ENCODE results near the gene DGKH.

- no peak for TF ChIP-seq CTCF (IDR thresholded peaks at IDR 0.05 in 2 of 3, conservative IDR thresholded peaks at IDR 0.05 in 1 of 3; ENCODE audit: insufficient read depth in 2 of 3, low read depth in 1 of 3, low read length in 3 of 3)
- TF ChIP-seq HNRNPUL1 (IDR thresholded peaks at IDR 0.05; ENCODE audit: low read length), result no peak
- TF ChIP-seq FOXM1 (IDR thresholded peaks at IDR 0.05; ENCODE audit: low read depth), result no peak
- TF ChIP-seq FOXM1 (CRISPR knock-in tag; IDR thresholded peaks at IDR 0.05; ENCODE audit: low read depth), result no peak
- TF ChIP-seq YY1 (IDR thresholded peaks at IDR 0.05; ENCODE audit: borderline replicate concordance in 1 of 3, control insufficient read depth in 1 of 3, extremely low read depth in 1 of 3, insufficient read depth in 3 of 3, insufficient read length in 1 of 3, insufficient replicate concordance in 2 of 3, low read depth in 1 of 3, low read length in 2 of 3), result no peak
- TF ChIP-seq TAF1 (IDR thresholded peaks at IDR 0.05; ENCODE audit: control insufficient read depth, extremely low read depth, insufficient read depth, low read length, severe bottlenecking), result no peak
- no peak for TF ChIP-seq SMARCA4 (IDR thresholded peaks at IDR 0.05)
- TF ChIP-seq DDX20 (tag; IDR thresholded peaks at IDR 0.05; ENCODE audit: low read depth), result no peak
- no peak for TF ChIP-seq EZH2 (IDR thresholded peaks at IDR 0.05; ENCODE audit: borderline replicate concordance, low read depth, low read length)
- no peak for TF ChIP-seq KLF1 (tag; IDR thresholded peaks at IDR 0.05)
- no peak for TF ChIP-seq CBX2 (IDR thresholded peaks at IDR 0.05; ENCODE audit: insufficient read depth, low read length, poor library complexity, severe bottlenecking)
- TF ChIP-seq ELK3 (CRISPR knock-in tag; IDR thresholded peaks at IDR 0.05), result no peak
- no peak for TF ChIP-seq POLR2A (conservative IDR thresholded peaks at IDR 0.05)
- TF ChIP-seq PRDM10 (IDR thresholded peaks at IDR 0.05; ENCODE audit: partially characterized antibody), result no peak
Measured at GRCh38 chr13:42119041-42119440, 70.6 kb downstream of the DGKH start.

All from K562 (cell line).